Endothelial cell of umbilical vein (primary cell): ENCODE results near the gene POLR1D. TPM values are rescaled to one million over a fixed set of nuclear protein-coding genes. Genes with fewer than 3 reads are reported as not detected.

Experiments
- BruUV-seq: library from RNA; stranded (reverse); fragments of 400-500 nt; replicated peaks from 2 replicates; lab custom pipeline; 2021; lab: Mats Ljungman, UMichigan
- CTCF ChIA-PET: fragments of 300-600, 350-600 bp; sonication (Branson Sonifier 250); formaldehyde crosslinking; loops from one replicate; lab custom pipeline; 2021; ENCODE audit warnings: antibody characterized with exemption, inconsistent platforms; lab: Charles Lee
- POLR2A ChIA-PET: fragments of 300-600, 350-600 bp; sonication (Branson Sonifier 250); formaldehyde crosslinking; loops from one replicate; lab custom pipeline; 2021; ENCODE audit warnings: antibody characterized with exemption, inconsistent platforms; lab: Charles Lee
- DNase-seq: peaks from one replicate; pipeline ENCODE4 v3.0.0-alpha.2; 2011; ENCODE audit warnings: low read depth, low spot score
- FAIRE-seq: peaks from 2 replicates; lab custom pipeline; 2011; peaks lifted over from hg19 to GRCh38; lab: Jason Lieb, UNC
- H2AFZ ChIP-seq: 2 replicates; pipeline ENCODE4 v1.6.0; 2012; ENCODE audit warnings: low read depth, low read length, control low read depth, inconsistent platforms
- H3K27ac ChIP-seq: 2 replicates; pipeline ENCODE4 v1.5.1; 2011; ENCODE audit warnings: low read depth, mild to moderate bottlenecking, control low read depth, low read length, moderate library complexity; ENCODE audit not compliant: insufficient read depth
- H3K27me3 ChIP-seq, 2 experiments: 2 replicates each; pipeline versions ENCODE4 v1.6.0 to v1.6.1; 2011; ENCODE audit warnings: low read length in 2 of 2, mixed read lengths in 1 of 2; ENCODE audit not compliant: control insufficient read depth in 2 of 2, insufficient read depth in 2 of 2
- H3K36me3 ChIP-seq, 2 experiments: 2 replicates in 1 of 2; 3 replicates in 1 of 2; pipeline ENCODE4 v1.5.1; 2011; ENCODE audit warnings: low read length in 2 of 2, mild to moderate bottlenecking in 1 of 2, moderate library complexity in 1 of 2; ENCODE audit not compliant: control insufficient read depth in 2 of 2, insufficient read depth in 2 of 2; ENCODE audit errors: extremely low read depth in 1 of 2
- H3K4me1 ChIP-seq: 3 replicates; pipeline ENCODE4 v1.5.1; 2011; ENCODE audit warnings: mild to moderate bottlenecking, low read length; ENCODE audit not compliant: control insufficient read depth, insufficient read depth; ENCODE audit errors: extremely low read depth
- H3K4me2 ChIP-seq: 2 replicates; pipeline ENCODE4 v1.6.1; 2011; ENCODE audit warnings: low read length, control low read depth, mixed read lengths; ENCODE audit not compliant: insufficient read depth
- H3K4me3 ChIP-seq, 3 experiments: fragments of 200-600 bp in 1 of 3; sonication (generic), shearing (Covaris generic) in 1 of 3; replicated peaks in 1 of 3; 2 replicates each; pipeline ENCODE4 v1.5.1; 2011 to 2016; ENCODE audit warnings: control low read depth in 3 of 3, low read length in 3 of 3, mild to moderate bottlenecking in 2 of 3, inconsistent platforms in 1 of 3, low read depth in 1 of 3, moderate library complexity in 1 of 3; ENCODE audit not compliant: insufficient read depth in 1 of 3
- H3K79me2 ChIP-seq: 2 replicates; pipeline ENCODE4 v1.6.0; 2012; ENCODE audit warnings: low read length, inconsistent platforms; ENCODE audit not compliant: control insufficient read depth, insufficient read depth
- H3K9ac ChIP-seq: replicated peaks from 2 replicates; pipeline ENCODE3; 2011; ENCODE audit warnings: low read length, control low read depth; ENCODE audit not compliant: insufficient read depth; ENCODE audit errors: extremely low read depth
- H3K9me1 ChIP-seq: replicated peaks from 3 replicates; pipeline ENCODE4 v1.6.0; 2011; ENCODE audit warnings: mild to moderate bottlenecking, low read length; ENCODE audit not compliant: control insufficient read depth, insufficient read depth; ENCODE audit errors: extremely low read depth
- H3K9me3 ChIP-seq: replicated peaks from 2 replicates; pipeline ENCODE4 v1.5.1; 2012; ENCODE audit warnings: low read length, inconsistent platforms; ENCODE audit not compliant: control insufficient read depth, insufficient read depth
- H4K20me1 ChIP-seq: replicated peaks from 2 replicates; pipeline ENCODE3; 2011; ENCODE audit warnings: mild to moderate bottlenecking, low read length; ENCODE audit not compliant: control insufficient read depth, insufficient read depth; ENCODE audit errors: extremely low read depth
- CTCF ChIP-seq, 2 donors: IDR thresholded peaks; 1 replicate in 1 of 2; 2 replicates in 1 of 2; pipeline ENCODE4 v1.5.1; 2011; ENCODE audit warnings: low read length in 2 of 2, mild to moderate bottlenecking in 2 of 2, moderate library complexity in 2 of 2, control low read depth in 1 of 2, inconsistent platforms in 1 of 2, low read depth in 1 of 2; ENCODE audit not compliant: insufficient read depth in 1 of 2; ENCODE audit errors: extremely low read depth in 1 of 2
- EZH2 ChIP-seq: IDR thresholded peaks from 2 replicates; pipeline ENCODE4 v1.6.1; 2012; ENCODE audit warnings: borderline replicate concordance, low read depth, mild to moderate bottlenecking, moderate library complexity, low read length, inconsistent platforms; ENCODE audit not compliant: severe bottlenecking
- FOS ChIP-seq: IDR thresholded peaks from 2 replicates; pipeline ENCODE4 v1.6.1; 2011; ENCODE audit warnings: mild to moderate bottlenecking, low read length, moderate library complexity, borderline replicate concordance; ENCODE audit not compliant: insufficient read depth
- GATA2 ChIP-seq: IDR thresholded peaks from 2 replicates; pipeline ENCODE4 v1.7.0; 2011; ENCODE audit warnings: low read depth, mild to moderate bottlenecking, moderate library complexity, mixed read lengths, low read length; ENCODE audit not compliant: insufficient read length, insufficient read depth
- JUN ChIP-seq: IDR thresholded peaks from 2 replicates; pipeline ENCODE4 v1.6.1; 2011; ENCODE audit warnings: borderline replicate concordance, low read depth; ENCODE audit not compliant: insufficient read length, insufficient read depth
- MAX ChIP-seq: IDR thresholded peaks from 2 replicates; pipeline ENCODE4 v1.6.1; 2011; ENCODE audit not compliant: insufficient read depth, insufficient read length
- MYC ChIP-seq: IDR thresholded peaks from one replicate; pipeline ENCODE4 v1.6.1; 2011; ENCODE audit warnings: mild to moderate bottlenecking, low read depth, low read length
- POLR2A ChIP-seq: IDR thresholded peaks from 2 replicates; pipeline ENCODE4 v1.6.1; 2012; ENCODE audit warnings: low read depth, mild to moderate bottlenecking, control low read depth, low read length
- POLR2AphosphoS5 ChIP-seq: IDR thresholded peaks from 2 replicates; pipeline ENCODE4 v1.6.1; 2012; ENCODE audit warnings: low read depth, mild to moderate bottlenecking, control low read depth, low read length, moderate library complexity; ENCODE audit not compliant: insufficient read depth
- dilution Hi-C: fragments of 300-500 bp; cut with MboI; formaldehyde crosslinking; loops from one replicate; pipeline ENCODE4 v1.15.0; 2019; ENCODE audit warnings: low sequenced_read_pairs; ENCODE audit not compliant: extremely low pct_ligation_motif_present
- intact Hi-C: fragments of 100-400 bp; cut with micrococcal nuclease; formaldehyde crosslinking; loops from one replicate; pipeline ENCODE4 v1.10.0; 2022
- polyA plus RNA-seq, 4 experiments: library from polyadenylated mRNA; depleted of rRNA in 3 of 4; stranded (reverse) in 3 of 4; unstranded in 1 of 4; fragments of >200 nt; gene quantifications; 2 replicates each; pipeline versions ENCODE4 v1.2.1 to v1.2.3, GENCODE V29; 2011 to 2012; ENCODE audit warnings: missing spikeins in 1 of 4
- total RNA-seq: library from RNA; stranded (reverse); gene quantifications from 2 replicates; pipeline ENCODE4 v1.2.3, GENCODE V29; 2021

POLR1D gene
- total and polyA plus RNA-seq, 2 donors (not counting 3 experiments of a cell fraction or from before 2014, with no cell fraction given), result 90.7 to 111 TPM

- FAIRE-seq, result no peak
- H3K9ac ChIP-seq, result no peak overlapping the region
- ChIA-PET POLR2A (no interaction called here), CTCF (interaction anchor here (1.2 to 1.3 kb wide), 2 partner anchors 22 to 104 kb away, joined by 5 to 8 read pairs; no protein-coding TSS in a partner anchor)
- peak overlapping the region; percentile 32 for H3K4me2 ChIP-seq
- no peaks in the 10 kb centered on the region for H4K20me1 ChIP-seq
- DNase-seq, result peak; percentile 42
- TF ChIP-seq FOS, result no peak
- TF ChIP-seq CTCF (IDR thresholded peaks at IDR 0.05; ENCODE audit: extremely low read depth in 1 of 2, insufficient read depth in 1 of 2, low read depth in 1 of 2, low read length in 2 of 2), result no peak
- TF ChIP-seq MAX, result no peak
- no peak for TF ChIP-seq EZH2
- TF ChIP-seq JUN, result no peak
- TF ChIP-seq GATA2, result peak; percentile 66
- TF ChIP-seq MYC, result no peak
- no peak for TF ChIP-seq POLR2AphosphoS5
- no peak for TF ChIP-seq POLR2A
- H3K9me3 ChIP-seq, result no peaks in the 10 kb centered on the region
- peaks cover 28% of the 10 kb centered on the region for H3K79me2 ChIP-seq
- H3K4me1 ChIP-seq, result peaks cover 23% of the 10 kb centered on the region
- H3K9me1 ChIP-seq, result no peaks in the 10 kb centered on the region
- H2AFZ ChIP-seq, result no peak overlapping the region
- no peak overlapping the region for H3K27ac ChIP-seq
- H3K36me3 ChIP-seq, result peaks cover 0 to 2% of the 10 kb centered on the region in 2 experiments
- intact Hi-C loops (no loop called here), dilution Hi-C loops (no loop called here)
- H3K4me3 ChIP-seq, result no peak overlapping the region
- H3K27me3 ChIP-seq, result no peaks in the 10 kb centered on the region
- BruUV-seq, result no TSS peak
Measured at GRCh38 chr13:27636589-27637288, 15.0 kb downstream of the POLR1D start.
